IMR-90 (cell line): ENCODE measurements around the gene BRWD1. TPM values are rescaled to one million over a fixed set of nuclear protein-coding genes. Genes with fewer than 3 reads are reported as not detected.

ENCODE experiments used
- ATAC-seq: fragments of 200-7000 bp; cut with Tn5 transposase; 2 replicates; pipeline ENCODE4 v1.9.1; 2020; ENCODE audit warnings: low read depth, mild to moderate bottlenecking, moderate library complexity
- BruUV-seq: library from RNA; stranded (reverse); fragments of 400-500 nt; replicated peaks from 2 replicates; lab custom pipeline; 2021; lab: Mats Ljungman, UMichigan
- CTCF ChIA-PET: fragments of 300-600 bp; formaldehyde crosslinking; extraction: SDS; loops from one replicate; lab custom pipeline; 2021; ENCODE audit warnings: antibody characterized with exemption; lab: Yijun Ruan, JAX
- POLR2A ChIA-PET: fragments of 300-600 bp; sonication (Branson Sonifier 250); formaldehyde crosslinking; loops from one replicate; lab custom pipeline; 2022; ENCODE audit warnings: antibody characterized with exemption; ENCODE audit not compliant: unreplicated experiment; lab: Charles Lee
- DNase-seq: peaks from one replicate; pipeline ENCODE4 v3.0.0; 2013
- H2AFZ ChIP-seq: replicated peaks from 2 replicates; pipeline ENCODE3; 2013; ENCODE audit warnings: low read length, mild to moderate bottlenecking; ENCODE audit not compliant: poor library complexity
- H2AK5ac ChIP-seq: 2 replicates; pipeline ENCODE4 v1.6.1; 2013; ENCODE audit warnings: low read depth, low read length, inconsistent platforms
- H2AK9ac ChIP-seq: replicated peaks from 2 replicates; pipeline ENCODE3; 2013; ENCODE audit warnings: mild to moderate bottlenecking, low read depth, low read length, moderate library complexity; ENCODE audit not compliant: poor library complexity
- H2BK120ac ChIP-seq: 2 replicates; pipeline ENCODE4 v1.6.1; 2013; ENCODE audit warnings: low read depth, low read length, inconsistent platforms
- H2BK15ac ChIP-seq: 3 replicates; pipeline ENCODE4 v1.6.1; 2013; ENCODE audit warnings: low read depth, low read length, inconsistent platforms
- H2BK20ac ChIP-seq: 2 replicates; pipeline ENCODE4 v1.6.1; 2013; ENCODE audit warnings: low read depth, mild to moderate bottlenecking, inconsistent platforms, low read length, moderate library complexity
- H2BK5ac ChIP-seq: 2 replicates; pipeline ENCODE4 v1.6.1; 2013; ENCODE audit warnings: mild to moderate bottlenecking, low read depth, low read length, inconsistent platforms; ENCODE audit not compliant: poor library complexity, severe bottlenecking
- H3K14ac ChIP-seq: replicated peaks from 2 replicates; pipeline ENCODE4 v1.6.1; 2013; ENCODE audit warnings: low read depth, low read length, inconsistent platforms
- H3K18ac ChIP-seq: 2 replicates; pipeline ENCODE4 v1.6.1; 2013; ENCODE audit warnings: low read depth, low read length, control low read depth
- H3K23ac ChIP-seq: 2 replicates; pipeline ENCODE4 v1.6.1; 2013; ENCODE audit warnings: low read depth, low read length, inconsistent platforms
- H3K27ac ChIP-seq: 2 replicates; pipeline ENCODE4 v1.5.1; 2013; ENCODE audit warnings: mild to moderate bottlenecking, control low read depth, low read length; ENCODE audit not compliant: insufficient read depth
- H3K27me3 ChIP-seq: 2 replicates; pipeline ENCODE4 v1.6.1; 2013; ENCODE audit warnings: low read length; ENCODE audit not compliant: control insufficient read depth, insufficient read depth
- H3K36me3 ChIP-seq: 2 replicates; pipeline ENCODE4 v1.6.1; 2013; ENCODE audit warnings: low read length, mixed read lengths; ENCODE audit not compliant: control insufficient read depth, insufficient read depth
- H3K4ac ChIP-seq: 2 replicates; pipeline ENCODE4 v1.6.1; 2013; ENCODE audit warnings: low read depth, low read length, inconsistent platforms
- H3K4me1 ChIP-seq: 2 replicates; pipeline ENCODE4 v1.6.1; 2013; ENCODE audit warnings: low read length, mixed read lengths; ENCODE audit not compliant: control insufficient read depth, insufficient read depth
- H3K4me2 ChIP-seq: 2 replicates; pipeline ENCODE4 v1.6.1; 2013; ENCODE audit warnings: low read depth, mild to moderate bottlenecking, control low read depth, low read length, moderate library complexity
- H3K4me3 ChIP-seq: 2 replicates; pipeline ENCODE4 v1.5.1; 2013; ENCODE audit warnings: low read depth, mild to moderate bottlenecking, control low read depth, low read length, moderate library complexity; ENCODE audit not compliant: insufficient read depth
- H3K56ac ChIP-seq: 2 replicates; pipeline ENCODE4 v1.6.1; 2013; ENCODE audit warnings: low read length, inconsistent platforms; ENCODE audit not compliant: insufficient read depth; ENCODE audit errors: extremely low read depth
- H3K79me1 ChIP-seq, 2 experiments: 2 replicates each; pipeline ENCODE4 v1.6.1; 2013; ENCODE audit warnings: low read length in 2 of 2, inconsistent platforms in 1 of 2, low read depth in 1 of 2
- H3K9ac ChIP-seq: 2 replicates; pipeline ENCODE4 v1.6.1; 2013; ENCODE audit warnings: low read depth, low read length, control low read depth
- H3K9me1 ChIP-seq: 2 replicates; pipeline ENCODE4 v1.6.1; 2013; ENCODE audit warnings: low read length, inconsistent platforms; ENCODE audit not compliant: insufficient read depth
- H3K9me3 ChIP-seq: 2 replicates; pipeline ENCODE4 v1.6.1; 2013; ENCODE audit warnings: low read length; ENCODE audit not compliant: control insufficient read depth, insufficient read depth
- H4K20me1 ChIP-seq: 2 replicates; pipeline ENCODE4 v1.6.1; 2013; ENCODE audit warnings: low read length, inconsistent platforms; ENCODE audit not compliant: insufficient read depth
- H4K5ac ChIP-seq: 2 replicates; pipeline ENCODE4 v1.6.1; 2013; ENCODE audit warnings: mild to moderate bottlenecking, low read depth, low read length, control low read depth
- H4K8ac ChIP-seq, 2 experiments: 2 replicates each; pipeline ENCODE4 v1.6.1; 2013; ENCODE audit warnings: low read depth in 2 of 2, low read length in 2 of 2, control low read depth in 1 of 2, inconsistent platforms in 1 of 2
- H4K91ac ChIP-seq: 2 replicates; pipeline ENCODE4 v1.6.1; 2013; ENCODE audit warnings: low read depth, low read length, inconsistent platforms; ENCODE audit not compliant: insufficient read depth
- BHLHE40 ChIP-seq: fragments of 150-350 bp; IDR thresholded peaks from 2 replicates; pipeline ENCODE4 v1.6.1; 2016; ENCODE audit warnings: mild to moderate bottlenecking, low read depth, low read length
- CEBPB ChIP-seq: IDR thresholded peaks from 2 replicates; pipeline ENCODE4 v1.6.1; 2012; ENCODE audit warnings: low read depth, low read length, improper control_type of control experiment
- CHD1 ChIP-seq: IDR thresholded peaks from 2 replicates; pipeline ENCODE4 v1.6.1; 2012; ENCODE audit warnings: low read depth, low read length, improper control_type of control experiment
- FOS ChIP-seq: fragments of 150-350 bp; IDR thresholded peaks from 2 replicates; pipeline ENCODE4 v1.6.1; 2016; ENCODE audit warnings: low read depth, low read length
- MAFK ChIP-seq: IDR thresholded peaks from 2 replicates; pipeline ENCODE4 v1.6.1; 2012; ENCODE audit warnings: low read depth, low read length, improper control_type of control experiment
- MAZ ChIP-seq: IDR thresholded peaks from 2 replicates; pipeline ENCODE4 v1.6.1; 2012; ENCODE audit warnings: low read depth, mild to moderate bottlenecking, low read length, improper control_type of control experiment, moderate library complexity, borderline replicate concordance
- MXI1 ChIP-seq: IDR thresholded peaks from 2 replicates; pipeline ENCODE4 v1.6.1; 2012; ENCODE audit warnings: low read depth, mild to moderate bottlenecking, low read length, moderate library complexity, borderline replicate concordance
- POLR2A ChIP-seq: IDR thresholded peaks from 2 replicates; pipeline ENCODE4 v1.6.1; 2012; ENCODE audit warnings: mild to moderate bottlenecking, low read depth, low read length
- RAD21 ChIP-seq: IDR thresholded peaks from 2 replicates; pipeline ENCODE4 v1.6.1; 2012; ENCODE audit warnings: low read length, improper control_type of control experiment
- RCOR1 ChIP-seq: IDR thresholded peaks from 2 replicates; pipeline ENCODE4 v1.6.1; 2012; ENCODE audit warnings: mild to moderate bottlenecking, low read length, improper control_type of control experiment; ENCODE audit not compliant: insufficient replicate concordance
- RFX5 ChIP-seq: IDR thresholded peaks from 2 replicates; pipeline ENCODE4 v1.8.0; 2012; ENCODE audit warnings: low read depth, mild to moderate bottlenecking, low read length, moderate library complexity
- SMC3 ChIP-seq: fragments of 150-350 bp; IDR thresholded peaks from 2 replicates; pipeline ENCODE4 v1.6.1; 2016; ENCODE audit warnings: low read depth, mild to moderate bottlenecking, antibody characterized with exemption, low read length, moderate library complexity
- whole genome bisulfite sequencing, 2 experiments: methylation state at CpG; one replicate each; pipeline versions ENCODE4 v1.1.5 to v1.1.7; 2013; ENCODE audit warnings: missing lambda C conversion rate in 2 of 2; ENCODE audit not compliant: insufficient read length in 1 of 2; ENCODE audit errors: extremely low coverage in 2 of 2; 5-methylcytosine and 5-hydroxymethylcytosine counted together
- dilution Hi-C: fragments of 300-500 bp; cut with HindIII; formaldehyde crosslinking; loops from one replicate; pipeline ENCODE4 v1.14.3; 2018; ENCODE audit warnings: low sequenced_read_pairs; ENCODE audit not compliant: unreplicated experiment
- in situ Hi-C: fragments of 300-500 bp; cut with MboI; formaldehyde crosslinking; loops from 3 replicates; pipeline ENCODE4 v1.14.3; 2019; ENCODE audit warnings: low sequenced_read_pairs, inconsistent platforms, mixed read lengths
- intact Hi-C: fragments of 100-400 bp; cut with micrococcal nuclease; formaldehyde crosslinking; loops from 2 replicates; pipeline ENCODE4 v1.10.0; 2022
- polyA plus RNA-seq, 3 experiments: library from polyadenylated mRNA; depleted of rRNA; stranded (reverse); fragments of >200 nt; gene quantifications; 2 replicates each; pipeline ENCODE4 v1.2.3, GENCODE V29; 2012; ENCODE audit warnings: low replicate concordance in 1 of 3
- total RNA-seq: library from RNA; depleted of rRNA; stranded (reverse); fragments of >200 nt; gene quantifications from 2 replicates; pipeline ENCODE4 v1.2.3, GENCODE V29; 2012
- TF ChIP-seq, protein P1 (sequence below): conservative IDR thresholded peaks from 2 replicates; pipeline ENCODE4 v1.5.1; 2012; ENCODE audit warnings: mild to moderate bottlenecking, low read depth, low read length, improper control_type of control experiment
- TF ChIP-seq, protein P2 (sequence below): fragments of 150-350 bp; IDR thresholded peaks from 2 replicates; pipeline ENCODE4 v1.6.1; 2016; ENCODE audit warnings: low read depth, mild to moderate bottlenecking, low read length, moderate library complexity, borderline replicate concordance
- TF ChIP-seq, protein P3 (sequence below): fragments of 150-350 bp; IDR thresholded peaks from 2 replicates; pipeline ENCODE4 v1.6.1; 2017; ENCODE audit warnings: mild to moderate bottlenecking, antibody characterized with exemption, low read length, low read depth

BRWD1 gene
- total and polyA plus RNA-seq, 2 of the 4 experiments (the other 2 are of a cell fraction), result 6.7 to 28.7 TPM

DNA sequence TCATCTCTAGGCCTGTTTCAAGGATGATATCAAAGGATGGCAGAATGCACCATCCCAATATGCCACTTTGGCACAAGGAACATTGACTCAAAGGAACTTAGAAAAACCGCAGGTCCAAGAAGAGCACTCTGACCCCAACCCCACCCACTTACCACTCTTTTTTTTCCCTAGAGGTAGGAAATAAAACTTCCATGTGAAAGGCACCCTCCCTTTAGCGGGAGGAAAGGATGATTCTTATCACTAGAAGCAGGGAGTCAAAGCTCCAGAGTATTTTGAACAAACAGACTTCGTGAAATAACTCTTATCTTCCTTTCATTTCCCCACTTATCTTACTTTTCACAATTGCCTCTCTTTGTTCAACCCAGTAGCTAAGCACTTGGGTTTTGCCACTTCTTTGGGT, 152.4 kb downstream of the BRWD1 start:
- intact Hi-C loops (no loop called here), in situ Hi-C loops (loop anchor here (25.0 kb wide), 1 partner anchor 774 kb away; no protein-coding TSS in a partner anchor), dilution Hi-C loops (no loop called here)
- no peak overlapping the region for H2BK5ac ChIP-seq
- peaks cover 19% of the 10 kb centered on the region for H3K9me3 ChIP-seq
- H4K8ac ChIP-seq, result no peak overlapping the region
- no peak overlapping the region for H3K56ac ChIP-seq
- H3K4me1 ChIP-seq, result no peaks in the 10 kb centered on the region; the same call in 1 of the 2 replicates
- no peaks in the 10 kb centered on the region for H3K9me1 ChIP-seq
- H4K91ac ChIP-seq, result no peak overlapping the region
- no peaks in the 10 kb centered on the region for H4K20me1 ChIP-seq
- H3K27ac ChIP-seq, result no peak overlapping the region
- H2AFZ ChIP-seq, result no peak overlapping the region
- H3K4me3 ChIP-seq, result no peak overlapping the region
- no peak overlapping the region for H3K4ac ChIP-seq
- no peak overlapping the region for H2BK15ac ChIP-seq
- no peak overlapping the region for H2AK9ac ChIP-seq
- no peak overlapping the region for H3K4me2 ChIP-seq
- no peak overlapping the region for H4K5ac ChIP-seq
- H3K23ac ChIP-seq, result no peak overlapping the region
- no TSS peak for BruUV-seq
- no peak overlapping the region for H3K14ac ChIP-seq
- H3K79me1 ChIP-seq, result no peaks in the 10 kb centered on the region
- no peak overlapping the region for H2AK5ac ChIP-seq
- DNase-seq, result no peak
- ATAC-seq, result no peak
- ChIA-PET POLR2A (no interaction called here), CTCF (no interaction called here)
- peaks cover 8% of the 10 kb centered on the region for H3K27me3 ChIP-seq
- no peak for TF ChIP-seq RCOR1
- no peak for TF ChIP-seq MAFK
- no peak for TF ChIP-seq MXI1
- TF ChIP-seq RAD21, result no peak
- TF ChIP-seq RFX5, result no peak
- TF ChIP-seq CEBPB, result no peak
- no peak for TF ChIP-seq POLR2A
- TF ChIP-seq, protein P1, sequence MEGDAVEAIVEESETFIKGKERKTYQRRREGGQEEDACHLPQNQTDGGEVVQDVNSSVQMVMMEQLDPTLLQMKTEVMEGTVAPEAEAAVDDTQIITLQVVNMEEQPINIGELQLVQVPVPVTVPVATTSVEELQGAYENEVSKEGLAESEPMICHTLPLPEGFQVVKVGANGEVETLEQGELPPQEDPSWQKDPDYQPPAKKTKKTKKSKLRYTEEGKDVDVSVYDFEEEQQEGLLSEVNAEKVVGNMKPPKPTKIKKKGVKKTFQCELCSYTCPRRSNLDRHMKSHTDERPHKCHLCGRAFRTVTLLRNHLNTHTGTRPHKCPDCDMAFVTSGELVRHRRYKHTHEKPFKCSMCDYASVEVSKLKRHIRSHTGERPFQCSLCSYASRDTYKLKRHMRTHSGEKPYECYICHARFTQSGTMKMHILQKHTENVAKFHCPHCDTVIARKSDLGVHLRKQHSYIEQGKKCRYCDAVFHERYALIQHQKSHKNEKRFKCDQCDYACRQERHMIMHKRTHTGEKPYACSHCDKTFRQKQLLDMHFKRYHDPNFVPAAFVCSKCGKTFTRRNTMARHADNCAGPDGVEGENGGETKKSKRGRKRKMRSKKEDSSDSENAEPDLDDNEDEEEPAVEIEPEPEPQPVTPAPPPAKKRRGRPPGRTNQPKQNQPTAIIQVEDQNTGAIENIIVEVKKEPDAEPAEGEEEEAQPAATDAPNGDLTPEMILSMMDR, result no peak
- no peak for TF ChIP-seq FOS
- TF ChIP-seq, protein P2, sequence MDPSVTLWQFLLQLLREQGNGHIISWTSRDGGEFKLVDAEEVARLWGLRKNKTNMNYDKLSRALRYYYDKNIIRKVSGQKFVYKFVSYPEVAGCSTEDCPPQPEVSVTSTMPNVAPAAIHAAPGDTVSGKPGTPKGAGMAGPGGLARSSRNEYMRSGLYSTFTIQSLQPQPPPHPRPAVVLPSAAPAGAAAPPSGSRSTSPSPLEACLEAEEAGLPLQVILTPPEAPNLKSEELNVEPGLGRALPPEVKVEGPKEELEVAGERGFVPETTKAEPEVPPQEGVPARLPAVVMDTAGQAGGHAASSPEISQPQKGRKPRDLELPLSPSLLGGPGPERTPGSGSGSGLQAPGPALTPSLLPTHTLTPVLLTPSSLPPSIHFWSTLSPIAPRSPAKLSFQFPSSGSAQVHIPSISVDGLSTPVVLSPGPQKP, result no peak
- no peak for TF ChIP-seq MAZ
- TF ChIP-seq SMC3, result no peak
- TF ChIP-seq, protein P3, sequence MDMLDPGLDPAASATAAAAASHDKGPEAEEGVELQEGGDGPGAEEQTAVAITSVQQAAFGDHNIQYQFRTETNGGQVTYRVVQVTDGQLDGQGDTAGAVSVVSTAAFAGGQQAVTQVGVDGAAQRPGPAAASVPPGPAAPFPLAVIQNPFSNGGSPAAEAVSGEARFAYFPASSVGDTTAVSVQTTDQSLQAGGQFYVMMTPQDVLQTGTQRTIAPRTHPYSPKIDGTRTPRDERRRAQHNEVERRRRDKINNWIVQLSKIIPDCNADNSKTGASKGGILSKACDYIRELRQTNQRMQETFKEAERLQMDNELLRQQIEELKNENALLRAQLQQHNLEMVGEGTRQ, result no peak
- no peak for TF ChIP-seq CHD1
- TF ChIP-seq BHLHE40, result no peak
- no peaks in the 10 kb centered on the region for H3K36me3 ChIP-seq
- WGBS, 2 experiments, result 20% methylated on average over 1 of the region's 3 CpGs; no CpG with 5 or more reads in 1 of the 2 experiments
- H3K18ac ChIP-seq, result no peak overlapping the region
- H3K9ac ChIP-seq, result no peak overlapping the region
- H2BK120ac ChIP-seq, result no peak overlapping the region
- no peak overlapping the region for H2BK20ac ChIP-seq
